Subcutaneous adipose tissue (tissue), 4 donors: ENCODE results near the gene TSPAN3. TPM values are rescaled to one million over a fixed set of nuclear protein-coding genes. Genes with fewer than 3 reads are reported as not detected.

Source experiments
- total RNA-seq, 4 donors: library from RNA; depleted of rRNA; stranded (reverse); fragments of >200 nt; gene quantifications; one replicate each; pipeline ENCODE4 v1.1.0, GENCODE V29; 2016
- TF ChIP-seq, protein P1 (sequence below): fragments of 450-650 bp; IDR thresholded peaks from one replicate; pipeline ENCODE4 v1.5.1; 2016; ENCODE audit warnings: low read depth, mild to moderate bottlenecking, control low read depth, antibody characterized with exemption, moderate library complexity

Gene TSPAN3
- total RNA-seq, 4 donors from 2014 or later, result 274 to 484 (median 372) TPM

GRCh38 chr15:77042955-77043920 lies 27.7 kb downstream of the TSPAN3 start:
- TF ChIP-seq, protein P1, sequence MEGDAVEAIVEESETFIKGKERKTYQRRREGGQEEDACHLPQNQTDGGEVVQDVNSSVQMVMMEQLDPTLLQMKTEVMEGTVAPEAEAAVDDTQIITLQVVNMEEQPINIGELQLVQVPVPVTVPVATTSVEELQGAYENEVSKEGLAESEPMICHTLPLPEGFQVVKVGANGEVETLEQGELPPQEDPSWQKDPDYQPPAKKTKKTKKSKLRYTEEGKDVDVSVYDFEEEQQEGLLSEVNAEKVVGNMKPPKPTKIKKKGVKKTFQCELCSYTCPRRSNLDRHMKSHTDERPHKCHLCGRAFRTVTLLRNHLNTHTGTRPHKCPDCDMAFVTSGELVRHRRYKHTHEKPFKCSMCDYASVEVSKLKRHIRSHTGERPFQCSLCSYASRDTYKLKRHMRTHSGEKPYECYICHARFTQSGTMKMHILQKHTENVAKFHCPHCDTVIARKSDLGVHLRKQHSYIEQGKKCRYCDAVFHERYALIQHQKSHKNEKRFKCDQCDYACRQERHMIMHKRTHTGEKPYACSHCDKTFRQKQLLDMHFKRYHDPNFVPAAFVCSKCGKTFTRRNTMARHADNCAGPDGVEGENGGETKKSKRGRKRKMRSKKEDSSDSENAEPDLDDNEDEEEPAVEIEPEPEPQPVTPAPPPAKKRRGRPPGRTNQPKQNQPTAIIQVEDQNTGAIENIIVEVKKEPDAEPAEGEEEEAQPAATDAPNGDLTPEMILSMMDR, result no peak

GRCh38 chr15:77042245-77042919 lies 28.5 kb downstream of the TSPAN3 start:
- TF ChIP-seq, protein P1, result no peak

GRCh38 chr15:77040673-77041072 lies 30.2 kb downstream of the TSPAN3 start:
- TF ChIP-seq, protein P1, result no peak

GRCh38 chr15:77039848-77040247 lies 31.1 kb downstream of the TSPAN3 start:
- TF ChIP-seq, protein P1, result no peak

DNA sequence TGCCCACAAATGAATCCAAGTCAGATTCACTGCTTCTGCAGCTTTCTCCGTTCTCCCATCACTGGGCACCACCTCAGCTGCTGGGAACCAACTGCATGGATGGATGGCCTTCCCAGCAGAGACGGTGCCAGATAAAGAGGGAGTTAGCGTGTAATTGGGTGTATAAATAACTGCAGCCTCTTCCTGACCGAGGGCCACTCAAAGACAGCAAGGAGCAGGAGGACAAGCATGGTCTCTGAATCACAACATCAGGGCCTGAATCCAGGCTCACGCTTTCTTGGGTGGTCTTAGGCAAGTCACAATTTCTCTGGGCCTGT lies 31.7 kb downstream of the TSPAN3 start:
- TF ChIP-seq, protein P1, result no peak

DNA sequence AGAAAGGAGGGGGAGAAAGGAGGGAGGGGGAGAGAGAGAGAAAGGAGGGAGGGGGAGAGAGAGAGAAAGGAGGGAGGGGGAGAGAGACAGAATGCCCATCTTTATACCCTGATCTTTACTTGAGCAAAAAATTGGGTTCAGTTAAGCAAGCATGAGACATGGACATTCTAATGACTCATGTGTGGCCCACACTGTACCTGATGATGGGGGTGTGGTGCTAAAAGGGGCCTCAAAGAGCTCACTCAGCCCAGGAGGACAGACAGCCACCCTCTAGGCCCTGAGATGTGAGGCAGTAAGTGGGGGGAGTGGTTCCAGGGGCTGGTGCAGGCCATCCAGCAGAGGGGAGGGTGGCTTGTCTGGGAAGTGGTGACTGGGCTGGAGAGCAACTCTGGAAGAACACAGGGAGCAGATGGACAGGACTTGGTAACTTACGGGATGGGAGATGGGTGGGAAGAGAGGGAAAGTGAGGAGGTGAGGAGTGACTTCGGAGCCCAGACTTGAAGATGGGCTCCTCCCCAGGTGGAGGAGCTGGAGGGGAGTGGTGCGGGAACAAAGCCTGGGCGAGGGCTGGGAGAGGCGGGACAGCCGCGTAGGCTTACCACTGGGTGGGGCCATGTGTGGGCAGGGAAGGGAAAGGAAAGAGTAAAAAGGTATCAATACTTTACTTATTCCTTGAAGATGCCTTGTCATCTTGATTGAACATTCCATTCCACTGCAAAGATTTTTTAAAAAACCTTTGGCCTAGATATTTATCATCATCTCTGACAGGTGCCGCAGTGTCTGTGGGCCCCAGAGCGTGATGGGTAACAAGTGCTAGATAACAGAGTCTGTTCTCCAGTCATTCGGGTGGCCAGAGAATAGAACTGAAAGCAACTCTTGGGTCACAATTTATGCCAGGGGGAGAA lies 32.3 kb downstream of the TSPAN3 start:
- TF ChIP-seq, protein P1, result no peak
